Measurements from ENCODE around the gene MRPL47.
A peak's percentile ranks its signal among the peaks of the same experiment; 100 is the strongest.
"Not testable (repeated sequence)": the region's sequence is repeated elsewhere in the genome, so short reads cannot be mapped to it uniquely, and the experiment has no call there.

MRPL47 gene

GRCh38 chr3:179604321-179605078 is at the start of gene MRPL47, which contains the start of gene NDUFB5:
MRPL47 (minus strand) TSS chr3:179604638; CDS start chr3:179604624, 14 bp downstream.
NDUFB5 (plus strand) TSS chr3:179604794; CDS start chr3:179604816, 22 bp downstream.
- DNase-seq (ENCODE audit: low read depth), result peak; percentile 97

GRCh38 chr3:179653096-179653797 is 48.8 kb upstream of the MRPL47 start:
- peak; percentile 63 for DNase-seq (ENCODE audit: low read depth)

- peak; percentile 78 for DNase-seq (ENCODE audit: low read depth)
Measured at GRCh38 chr3:179652447-179653095, 48.1 kb upstream of the MRPL47 start, which contains the start of gene USP13. USP13 (plus strand) TSS chr3:179653040; CDS start chr3:179653226, 186 bp downstream.

GRCh38 chr3:179651687-179652446 is 47.4 kb upstream of the MRPL47 start:
- no peak for DNase-seq (ENCODE audit: low read depth)

- DNase-seq (ENCODE audit: low read depth), result no peak
Measured at GRCh38 chr3:179646177-179646576, 41.7 kb upstream of the MRPL47 start.

GRCh38 chr3:179643837-179644236 is 39.4 kb upstream of the MRPL47 start:
- not testable (repeated sequence) for DNase-seq (ENCODE audit: low read depth)

- no peak for DNase-seq (ENCODE audit: low read depth)
Measured at GRCh38 chr3:179642871-179643270, 38.4 kb upstream of the MRPL47 start.

GRCh38 chr3:179640469-179640868 is 36.0 kb upstream of the MRPL47 start:
- DNase-seq (ENCODE audit: low read depth), result no peak

GRCh38 chr3:179630753-179631451 is 26.5 kb upstream of the MRPL47 start:
- no peak for DNase-seq (ENCODE audit: low read depth)

GRCh38 chr3:179624451-179624850 is 20.0 kb upstream of the MRPL47 start:
- no peak for DNase-seq (ENCODE audit: low read depth)

- DNase-seq (ENCODE audit: low read depth), result no peak
Measured at GRCh38 chr3:179622023-179622422, 17.6 kb upstream of the MRPL47 start.

- no peak for DNase-seq (ENCODE audit: low read depth)
Measured at GRCh38 chr3:179615458-179616173, 11.2 kb upstream of the MRPL47 start.

- DNase-seq (ENCODE audit: low read depth), result no peak
Measured at GRCh38 chr3:179613807-179614206, 9.4 kb upstream of the MRPL47 start.

- no peak for DNase-seq (ENCODE audit: low read depth)
Measured at GRCh38 chr3:179610066-179610465, 5.6 kb upstream of the MRPL47 start.

- no peak for DNase-seq (ENCODE audit: low read depth)
Measured at GRCh38 chr3:179608931-179609720, 4.7 kb upstream of the MRPL47 start.

GRCh38 chr3:179606534-179607085 is 2.2 kb upstream of the MRPL47 start:
- DNase-seq (ENCODE audit: low read depth), result no peak

GRCh38 chr3:179603831-179604230 is 607 bp downstream of the MRPL47 start:
- no peak for DNase-seq (ENCODE audit: low read depth)

GRCh38 chr3:179603321-179603720 is 1.1 kb downstream of the MRPL47 start:
- DNase-seq (ENCODE audit: low read depth), result no peak

- DNase-seq (ENCODE audit: low read depth), result no peak
Measured at GRCh38 chr3:179599531-179599930, 4.9 kb downstream of the MRPL47 start.

Measured in stromal cell of bone marrow (primary cell).